IPS DF 4.7 (cell line): ENCODE data around the gene PHKG1.
A peak's percentile ranks its signal among the peaks of the same experiment; 100 is the strongest.
"Not testable (repeated sequence)": the region's sequence is repeated elsewhere in the genome, so short reads cannot be mapped to it uniquely, and the experiment has no call there.

Experiments used
- DNase-seq: peaks from one replicate; pipeline ENCODE4 v3.0.0-alpha.2; 2013; ENCODE audit warnings: low spot score; ENCODE audit errors: extremely low read depth

The PHKG1 gene

GRCh38 chr7:56083150-56083785 is 9.5 kb downstream of the PHKG1 start:
- DNase-seq: no peak

DNA sequence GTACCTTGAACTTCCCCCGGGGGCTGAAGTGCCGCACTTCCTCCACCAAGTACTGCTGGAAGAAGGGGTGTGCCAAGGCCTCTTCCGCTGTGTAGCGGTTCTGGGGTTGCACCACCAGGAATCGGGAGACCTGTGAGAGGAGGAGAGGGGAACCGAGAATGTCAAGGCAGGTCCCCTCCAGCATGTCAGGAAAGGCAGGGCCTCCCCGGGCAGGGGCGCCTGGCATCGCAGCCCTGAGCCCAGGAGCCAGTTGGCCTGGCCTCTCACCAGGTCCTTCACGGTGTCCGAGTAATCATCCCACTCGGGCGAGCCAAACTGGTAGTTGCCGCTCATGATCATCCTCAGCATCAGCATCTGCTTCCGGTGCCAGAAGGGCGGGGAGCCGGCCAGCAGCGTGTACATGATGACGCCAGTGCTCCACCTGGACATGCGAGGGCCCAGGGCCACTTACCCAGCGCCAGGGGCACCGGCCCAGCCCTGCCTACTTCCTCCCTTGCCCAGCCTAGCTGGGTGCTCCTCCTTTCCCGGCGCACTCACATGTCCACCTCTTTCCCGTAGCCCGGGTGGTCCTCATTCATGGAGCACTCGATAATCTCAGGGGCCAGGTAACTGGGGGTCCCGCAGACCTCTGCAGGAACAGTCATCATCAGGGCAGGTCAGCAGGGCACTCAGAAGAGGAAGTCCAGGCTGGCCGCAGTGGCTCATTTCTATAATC is 11.0 kb downstream of the PHKG1 start:
- DNase-seq: no peak

DNA sequence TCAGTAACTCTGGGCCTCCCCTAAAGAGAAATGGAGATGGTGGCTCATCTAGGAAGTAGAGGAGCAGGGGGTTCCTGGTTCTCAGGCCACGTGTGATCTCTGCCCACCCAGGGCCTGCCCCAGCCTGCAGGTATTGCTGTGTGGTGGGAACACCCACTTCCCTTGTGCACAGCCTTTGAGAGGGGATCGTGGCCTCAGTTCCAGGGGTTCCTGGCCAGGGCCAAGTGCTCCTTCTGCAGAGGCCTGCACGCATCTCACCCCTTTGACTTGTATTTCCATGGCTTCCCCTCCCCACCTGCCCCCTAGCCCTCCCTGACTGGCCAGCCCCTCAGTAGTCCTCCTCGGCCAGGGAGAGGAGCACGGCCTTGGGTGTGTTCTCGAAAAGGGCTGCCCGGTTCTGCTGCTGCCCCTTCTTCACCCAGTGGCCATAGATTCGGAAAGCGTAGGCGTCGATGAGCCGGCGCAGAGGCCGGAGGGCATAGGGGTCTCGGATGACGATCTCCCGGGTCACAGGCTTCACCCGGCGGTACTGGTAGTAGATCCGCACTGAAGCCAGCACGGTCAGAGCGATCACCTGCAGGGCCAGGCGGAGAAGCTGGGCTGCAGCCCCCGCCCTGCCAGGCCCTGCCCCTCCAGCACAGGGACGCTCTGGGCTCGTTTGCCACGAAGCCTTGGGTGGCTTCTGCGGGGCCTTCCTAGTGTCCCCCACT is 11.9 kb downstream of the PHKG1 start:
- not testable (repeated sequence) for DNase-seq

DNA sequence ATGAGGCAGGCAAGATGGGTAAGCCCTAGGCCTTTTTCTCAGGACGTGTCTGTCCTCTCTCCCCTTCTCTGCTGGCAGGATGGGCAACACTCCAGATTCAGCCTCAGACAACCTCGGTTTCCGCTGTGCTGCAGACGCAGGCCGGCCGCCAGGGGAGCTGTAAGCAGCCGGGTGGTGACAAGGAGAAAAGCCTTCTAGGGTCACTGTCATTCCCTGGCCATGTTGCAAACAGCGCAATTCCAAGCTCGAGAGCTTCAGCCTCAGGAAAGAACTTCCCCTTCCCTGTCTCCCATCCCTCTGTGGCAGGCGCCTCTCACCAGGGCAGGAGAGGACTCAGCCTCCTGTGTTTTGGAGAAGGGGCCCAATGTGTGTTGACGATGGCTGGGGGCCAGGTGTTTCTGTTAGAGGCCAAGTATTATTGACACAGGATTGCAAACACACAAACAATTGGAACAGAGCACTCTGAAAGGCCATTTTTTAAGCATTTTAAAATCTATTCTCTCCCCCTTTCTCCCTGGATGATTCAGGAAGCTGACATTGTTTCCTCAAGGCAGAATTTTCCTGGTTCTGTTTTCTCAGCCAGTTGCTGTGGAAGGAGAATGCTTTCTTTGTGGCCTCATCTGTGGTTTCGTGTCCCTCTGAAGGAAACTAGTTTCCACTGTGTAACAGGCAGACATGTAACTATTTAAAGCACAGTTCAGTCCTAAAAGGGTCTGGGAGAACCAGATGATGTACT is 13.1 kb downstream of the PHKG1 start:
- DNase-seq: no peak

GRCh38 chr7:56078196-56078595 is 14.6 kb downstream of the PHKG1 start:
- no peak for DNase-seq

GRCh38 chr7:56077681-56078080 is 15.1 kb downstream of the PHKG1 start:
- DNase-seq: no peak

DNA sequence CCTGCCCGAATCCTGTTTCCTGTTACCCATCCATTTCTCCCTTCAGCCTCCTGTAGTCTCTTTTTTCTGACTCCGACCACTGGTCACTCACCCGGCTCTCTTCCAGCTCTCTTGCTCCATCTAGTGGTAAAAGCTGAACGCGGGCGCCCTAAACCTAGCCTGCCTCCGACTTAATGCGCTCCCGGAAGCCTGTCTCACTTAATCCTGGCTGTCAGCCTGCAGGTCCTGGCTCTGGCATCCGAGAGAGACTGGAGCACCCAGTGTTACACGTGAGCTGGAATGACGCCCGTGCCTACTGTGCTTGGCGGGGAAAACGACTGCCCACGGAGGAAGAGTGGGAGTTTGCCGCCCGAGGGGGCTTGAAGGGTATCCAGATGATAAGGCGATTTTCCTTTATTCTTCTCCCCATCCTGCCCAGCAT is 18.4 kb downstream of the PHKG1 start:
- no peak for DNase-seq

GRCh38 chr7:56066376-56066775 is 26.4 kb downstream of the PHKG1 start:
- DNase-seq: not testable (repeated sequence)

GRCh38 chr7:56063882-56064625 is 28.7 kb downstream of the PHKG1 start, which contains the start of gene SUMF2:
TSS of gene SUMF2 (plus strand) at chr7:56064286. CDS start at chr7:56064312, 26 bp downstream.
- no peak for DNase-seq

DNA sequence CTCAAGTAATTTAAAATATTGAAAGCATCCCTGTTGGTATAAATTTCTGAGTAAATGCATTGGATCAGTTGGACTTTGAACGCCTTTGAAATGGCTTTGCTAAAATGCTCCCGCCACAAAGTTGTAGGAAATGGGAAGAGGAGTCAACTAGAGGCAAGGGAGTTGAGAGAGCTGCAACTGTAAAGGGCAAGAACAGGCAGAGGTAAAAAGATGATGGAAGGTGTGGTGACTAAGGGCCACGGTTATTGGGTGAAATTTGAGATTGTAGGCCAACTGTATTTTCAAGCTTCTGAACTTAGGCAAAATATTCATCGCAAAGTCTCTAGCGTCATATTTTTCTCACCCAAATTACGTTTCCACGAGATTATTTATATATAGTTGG is 29.3 kb downstream of the PHKG1 start:
- DNase-seq: no peak

DNA sequence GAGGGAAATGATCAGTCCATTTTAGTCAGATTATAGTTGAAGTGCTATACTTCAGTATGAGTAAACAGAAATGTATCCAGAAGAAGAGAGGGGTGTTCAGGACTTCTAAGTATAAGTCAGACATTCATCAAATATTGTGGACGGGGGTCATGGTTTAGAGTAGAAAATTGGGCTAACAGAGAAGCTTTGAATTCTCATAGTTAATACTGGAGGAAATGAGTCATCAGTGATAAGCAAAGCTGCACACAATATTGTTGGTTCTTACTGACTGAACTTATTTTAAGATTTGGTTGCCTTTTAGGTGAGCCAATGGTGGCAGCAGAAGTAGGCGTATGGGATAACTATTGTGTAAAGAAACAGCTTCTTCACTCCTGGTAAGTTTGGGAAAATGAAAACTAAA is 30.4 kb downstream of the PHKG1 start:
- DNase-seq: no peak

- no peak for DNase-seq
These were observed 38.8 kb downstream of the PHKG1 start for GRCh38 chr7:56053993-56054392.

DNA sequence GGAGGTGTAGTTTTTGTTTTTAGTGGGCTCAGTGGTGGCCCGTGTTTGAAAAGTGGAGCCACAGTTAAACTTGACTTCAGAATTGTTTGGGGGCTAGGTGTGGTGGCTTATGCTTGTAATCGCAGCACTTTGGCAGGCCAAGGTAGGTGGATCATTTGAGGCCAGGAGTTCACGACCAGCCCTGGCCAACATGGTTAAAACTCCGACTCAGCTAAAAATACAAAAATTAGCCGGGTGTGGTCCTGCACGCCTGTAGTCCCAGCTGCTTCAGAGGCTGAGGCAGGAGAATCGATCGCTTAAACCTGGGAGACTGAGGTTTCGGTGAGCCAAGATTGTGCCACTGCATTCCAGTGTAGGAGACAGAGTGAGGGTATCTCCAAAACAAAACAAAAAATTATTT is 39.4 kb downstream of the PHKG1 start:
- DNase-seq: no peak

DNA sequence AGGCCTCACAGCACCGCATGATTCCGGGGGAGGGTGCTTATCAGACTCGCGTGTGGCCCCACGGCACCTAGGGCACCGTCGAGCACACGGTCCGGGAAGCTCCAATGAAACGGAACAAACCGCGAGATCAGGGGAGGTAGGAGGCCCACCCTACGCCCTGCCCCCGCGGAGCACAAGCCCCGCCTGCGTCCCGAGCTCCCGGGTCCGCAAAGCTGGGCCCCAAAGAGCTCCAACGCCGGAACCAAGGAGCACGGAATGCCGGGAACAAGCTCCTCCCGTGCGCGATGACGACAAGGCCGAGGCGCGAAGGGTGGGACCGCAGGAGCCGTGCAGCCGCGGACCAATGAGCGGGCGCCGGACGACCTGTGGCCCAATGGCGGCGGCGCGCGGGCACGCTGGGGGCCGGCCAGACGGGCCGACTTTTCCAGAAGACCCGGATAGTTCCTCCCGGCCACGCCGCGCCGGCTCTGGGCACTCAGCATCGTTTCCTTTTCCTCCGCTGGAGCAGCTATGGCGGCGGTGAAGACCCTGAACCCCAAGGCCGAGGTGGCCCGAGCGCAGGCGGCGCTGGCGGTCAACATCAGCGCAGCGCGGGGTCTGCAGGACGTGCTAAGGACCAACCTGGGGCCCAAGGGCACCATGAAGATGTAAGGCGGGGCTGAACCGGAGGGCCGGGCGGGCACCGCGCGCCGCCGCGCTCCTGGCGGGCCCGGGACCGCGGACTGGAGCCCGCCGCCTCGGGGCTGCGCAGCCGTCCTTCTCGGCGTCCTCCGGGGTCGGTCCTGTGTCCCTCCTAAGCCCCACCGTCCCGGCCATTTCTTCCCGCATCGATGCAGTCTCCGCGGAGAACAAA is 41.2 kb downstream of the PHKG1 start, which contains the start of the genes CCT6A and PSPH:
Gene CCT6A, plus strand, starts transcription at position 427 of the 853 bp plus-strand sequence. Its CDS starts 84 bp downstream, at position 511.
Gene PSPH, minus strand, starts transcription at position 106 of the 853 bp plus-strand sequence. CDS start 30,232 bp downstream, outside the sequence.
- DNase-seq: peak; percentile 81

DNA sequence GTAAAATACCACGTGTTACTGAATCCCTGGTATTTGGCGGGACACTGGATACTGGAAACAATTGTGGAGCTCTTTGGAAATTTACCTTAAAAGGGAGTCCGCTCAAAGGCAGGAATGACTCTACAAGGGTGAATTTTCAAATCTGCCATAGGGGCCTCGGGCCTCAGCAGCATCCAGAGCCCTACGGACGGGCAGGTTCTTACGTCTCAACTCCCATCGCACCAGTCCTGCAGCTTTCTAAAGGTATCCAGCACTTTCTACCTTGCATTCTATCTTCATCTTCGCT is 41.8 kb downstream of the PHKG1 start:
- no peak for DNase-seq

- not testable (repeated sequence) for DNase-seq
These were observed 44.0 kb downstream of the PHKG1 start for GRCh38 chr7:56048763-56049162.

- no peak for DNase-seq
These were observed 44.5 kb downstream of the PHKG1 start for GRCh38 chr7:56048245-56048644.

- not testable (repeated sequence) for DNase-seq
These were observed 45.2 kb downstream of the PHKG1 start for GRCh38 chr7:56047446-56048116.

DNA sequence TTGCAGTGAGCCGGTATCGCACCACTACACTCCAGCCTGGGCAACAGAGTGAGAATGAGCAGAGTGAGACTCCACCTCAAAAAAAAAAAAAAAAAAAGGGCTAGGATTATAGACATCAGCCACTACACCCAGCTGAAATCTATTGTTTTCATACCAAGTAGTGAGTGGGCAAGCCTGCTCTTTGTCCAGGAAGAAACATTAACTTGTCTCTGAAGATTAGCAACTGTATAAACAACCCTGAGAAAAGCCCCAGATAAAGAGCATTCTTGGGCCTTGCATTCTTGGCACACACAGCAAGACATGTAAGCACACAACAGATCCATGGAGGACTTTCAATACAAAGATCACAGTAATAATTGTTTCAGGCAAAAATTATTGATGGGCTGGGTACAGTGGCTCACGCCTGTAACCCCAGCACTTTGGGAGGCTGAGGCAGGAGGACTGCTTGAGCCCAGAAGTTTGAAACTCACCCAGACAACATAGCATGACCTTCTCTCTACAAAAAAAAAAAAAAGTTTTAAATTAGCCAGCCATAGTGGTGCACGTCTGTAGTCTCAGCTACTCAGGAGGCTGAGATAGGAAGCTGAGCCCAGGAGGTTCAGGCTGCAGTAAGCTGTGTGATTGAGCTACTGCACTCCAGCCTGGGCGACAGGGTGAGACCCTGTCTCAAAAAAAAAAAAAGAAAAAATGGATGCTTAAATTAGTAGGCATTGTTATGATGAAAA is 45.9 kb downstream of the PHKG1 start:
- DNase-seq: no peak
